ENCODE data around the gene EIF2B1. TPM values are rescaled to one million over a fixed set of nuclear protein-coding genes. Genes with fewer than 3 reads are reported as not detected.

Gene EIF2B1
- total RNA-seq: 100 to 1,000 TPM in 1 of 9 donors, 10 to 100 TPM in 8; 24.6 to 109 (median 31.5) TPM
- 10 to 100 TPM; 17.0 to 28.5 TPM for polyA plus RNA-seq
- long read RNA-seq, donor 1, transcript EIF2B1-201 (9 exons, 2,477 nt): major isoform, 62 of 76 reads
- long read RNA-seq, donor 1, partial matches to known transcripts: 6 of 76 reads
- long read RNA-seq, donor 1, other reads (novel, unspliced or antisense): 7 of 76 reads
- long read RNA-seq, donor 2, transcript EIF2B1-201 (9 exons, 2,477 nt): major isoform, 233 of 259 reads
- long read RNA-seq, donor 2, partial matches to known transcripts: 3 of 259 reads
- long read RNA-seq, donor 2, other reads (novel, unspliced or antisense): 21 of 259 reads
- long read RNA-seq, donor 3, transcript EIF2B1-201 (9 exons, 2,477 nt): major isoform, 47 of 54 reads
- long read RNA-seq, donor 3, partial matches to known transcripts: 1 of 54 reads
- long read RNA-seq, donor 3, other reads (novel, unspliced or antisense): 6 of 54 reads

DNA sequence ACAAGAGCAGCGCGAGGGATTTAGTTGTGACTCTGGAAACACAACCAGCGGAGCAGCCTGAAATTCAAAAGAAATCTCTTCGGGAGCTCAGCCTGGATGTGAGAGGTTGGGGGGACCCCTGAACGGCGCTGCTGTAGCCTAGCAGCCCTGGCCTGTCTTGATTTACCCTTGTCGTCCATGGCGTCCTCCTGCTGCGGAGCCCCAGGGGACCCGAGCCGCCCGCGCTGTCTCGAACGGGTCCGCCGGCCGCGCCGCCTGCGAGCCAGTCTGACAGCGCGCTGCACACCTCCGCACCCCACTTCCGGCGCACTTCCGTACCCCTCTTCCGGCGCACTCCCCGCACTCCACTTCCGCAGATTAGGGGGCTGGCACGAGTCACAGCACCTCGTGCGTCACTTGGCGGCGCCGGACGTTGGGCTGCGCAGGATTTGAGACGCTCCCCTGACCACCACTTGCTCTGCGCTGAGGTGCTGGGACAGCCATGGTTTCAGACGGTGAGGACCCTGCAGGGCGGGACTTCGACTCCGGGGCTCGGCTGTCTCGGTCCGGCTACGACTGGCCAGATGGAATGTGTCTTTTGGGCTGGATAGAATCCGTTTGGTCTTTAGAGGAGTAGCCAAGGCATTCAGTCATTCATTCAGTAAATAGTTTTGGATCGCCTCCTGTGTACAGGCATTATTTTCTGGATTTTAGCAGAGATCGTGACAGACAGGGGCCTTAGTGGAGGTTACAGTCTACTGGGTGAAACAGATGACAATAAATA is at the start of gene EIF2B1, which contains the start of gene GTF2H3:
TSS of gene EIF2B1 (minus strand) at position 308 of the 763 bp plus-strand sequence. CDS start at position 179, 129 bp downstream.
TSS of gene GTF2H3 (plus strand) at position 451 of the 763 bp plus-strand sequence. CDS start at position 482, 31 bp downstream.
- DNase-seq (peak; percentile 95 to 97 (median 97)), ATAC-seq (peak; percentile 98 to 100 (median 99))
- Histone ChIP-seq H3K27me3 (no peaks in the 10 kb centered on the region), H3K4me1 (peaks cover 0 to 23% (median 12%) of the 10 kb centered on the region in 12 donors), H3K9me3 (no peaks in the 10 kb centered on the region), H3K36me3 (peaks cover 0 to 38% (median 34%) of the 10 kb centered on the region in 9 donors), H3K27ac (peak within 1 kb of the TSS; percentile 11 to 87 (median 81)), H3K4me3 (peak within 1 kb of the TSS; percentile 64 to 98 (median 80))
- TF ChIP-seq, protein P1, sequence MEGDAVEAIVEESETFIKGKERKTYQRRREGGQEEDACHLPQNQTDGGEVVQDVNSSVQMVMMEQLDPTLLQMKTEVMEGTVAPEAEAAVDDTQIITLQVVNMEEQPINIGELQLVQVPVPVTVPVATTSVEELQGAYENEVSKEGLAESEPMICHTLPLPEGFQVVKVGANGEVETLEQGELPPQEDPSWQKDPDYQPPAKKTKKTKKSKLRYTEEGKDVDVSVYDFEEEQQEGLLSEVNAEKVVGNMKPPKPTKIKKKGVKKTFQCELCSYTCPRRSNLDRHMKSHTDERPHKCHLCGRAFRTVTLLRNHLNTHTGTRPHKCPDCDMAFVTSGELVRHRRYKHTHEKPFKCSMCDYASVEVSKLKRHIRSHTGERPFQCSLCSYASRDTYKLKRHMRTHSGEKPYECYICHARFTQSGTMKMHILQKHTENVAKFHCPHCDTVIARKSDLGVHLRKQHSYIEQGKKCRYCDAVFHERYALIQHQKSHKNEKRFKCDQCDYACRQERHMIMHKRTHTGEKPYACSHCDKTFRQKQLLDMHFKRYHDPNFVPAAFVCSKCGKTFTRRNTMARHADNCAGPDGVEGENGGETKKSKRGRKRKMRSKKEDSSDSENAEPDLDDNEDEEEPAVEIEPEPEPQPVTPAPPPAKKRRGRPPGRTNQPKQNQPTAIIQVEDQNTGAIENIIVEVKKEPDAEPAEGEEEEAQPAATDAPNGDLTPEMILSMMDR (IDR thresholded peaks at IDR 0.05): no peak
- TF ChIP-seq POLR2A (IDR thresholded peaks at IDR 0.05): peak in 1 of 2 donors; percentile 76
- WGBS, 4 donors: 0% methylated on average over 22 to 52 of the region's 52 CpGs
- intact Hi-C loops (cut with DNase I): no loop called here

GRCh38 chr12:123681605-123682004 is 48.1 kb upstream of the EIF2B1 start:
- ATAC-seq (no peak), DNase-seq (no peak)
- Histone ChIP-seq H3K9me3 (no peaks in the 10 kb centered on the region), H3K4me3 (no peak overlapping the region), H3K27ac (no peak overlapping the region), H3K4me1 (peaks cover 0 to 6% (median 0%) of the 10 kb centered on the region in 12 donors), H3K36me3 (peaks cover 0 to 64% (median 17%) of the 10 kb centered on the region in 9 donors), H3K27me3 (no peaks in the 10 kb centered on the region)
- 87 to 96% (median 93%) methylated on average over 2 of the region's 2 CpGs for WGBS, 4 donors
- TF ChIP-seq POLR2A (IDR thresholded peaks at IDR 0.05): no peak
- TF ChIP-seq, protein P1 (IDR thresholded peaks at IDR 0.05): no peak
- intact Hi-C loops (cut with DNase I): no loop called here

- no peak for ATAC-seq
- peaks cover 0 to 6% (median 0%) of the 10 kb centered on the region in 12 donors for H3K4me1 ChIP-seq
- peaks cover 0 to 70% (median 25%) of the 10 kb centered on the region in 9 donors for H3K36me3 ChIP-seq
- intact Hi-C loops (cut with DNase I): no loop called here
- 96 to 98% (median 97%) methylated on average over 10 of the region's 10 CpGs for WGBS, 4 donors
- DNase-seq: no peak
- H3K4me3 ChIP-seq: no peak overlapping the region
- no peak overlapping the region for H3K27ac ChIP-seq
- H3K27me3 ChIP-seq: no peaks in the 10 kb centered on the region
- no peaks in the 10 kb centered on the region for H3K9me3 ChIP-seq
- TF ChIP-seq, protein P1 (IDR thresholded peaks at IDR 0.05): no peak
- no peak for TF ChIP-seq POLR2A (IDR thresholded peaks at IDR 0.05)
These were observed 45.5 kb upstream of the EIF2B1 start for GRCh38 chr12:123678981-123679380.
